Measurements from ENCODE around the gene CIBAR2. TPM values are rescaled to one million over a fixed set of nuclear protein-coding genes. Genes with fewer than 3 reads are reported as not detected.

CIBAR2 gene
- total RNA-seq, 2 donors from 2014 or later: not detected

GRCh38 chr16:85107532-85107931 is 4.7 kb downstream of the CIBAR2 start:
- Histone ChIP-seq H3K9me3 (no peaks in the 10 kb centered on the region), H3K36me3 (no peaks in the 10 kb centered on the region), H3K4me1 (replicated peaks) (no peaks in the 10 kb centered on the region), H3K27me3 (replicated peaks; ENCODE audit: insufficient read depth) (no peaks in the 10 kb centered on the region), H3K27ac (no peak overlapping the region), H3K4me3 (no peak overlapping the region)
- intact Hi-C loops (cut with DNase I): no loop called here
- 84% methylated on average over 11 of the region's 11 CpGs for WGBS
- DNase-seq (ENCODE audit: low spot score): no peak
- TF ChIP-seq POLR2AphosphoS5 (IDR thresholded peaks at IDR 0.05) (no peak), POLR2A (IDR thresholded peaks at IDR 0.05) (no peak), CTCF (IDR thresholded peaks at IDR 0.05) (no peak)

- TF ChIP-seq POLR2AphosphoS5 (IDR thresholded peaks at IDR 0.05): no peak
- TF ChIP-seq POLR2A (IDR thresholded peaks at IDR 0.05): no peak
- TF ChIP-seq CTCF (IDR thresholded peaks at IDR 0.05): no peak
- Histone ChIP-seq H3K36me3 (no peaks in the 10 kb centered on the region), H3K4me1 (replicated peaks) (no peaks in the 10 kb centered on the region), H3K4me3 (no peak overlapping the region), H3K27me3 (replicated peaks; ENCODE audit: insufficient read depth) (no peaks in the 10 kb centered on the region), H3K9me3 (no peaks in the 10 kb centered on the region), H3K27ac (no peak overlapping the region)
- no peak for DNase-seq (ENCODE audit: low spot score)
- intact Hi-C loops (cut with DNase I): no loop called here
- WGBS: 84% methylated on average over 9 of the region's 9 CpGs
Observed at GRCh38 chr16:85107083-85107482, 5.2 kb downstream of the CIBAR2 start.

- Histone ChIP-seq H3K27ac (no peak overlapping the region), H3K4me1 (replicated peaks) (no peaks in the 10 kb centered on the region), H3K36me3 (no peaks in the 10 kb centered on the region), H3K4me3 (no peak overlapping the region), H3K9me3 (no peaks in the 10 kb centered on the region), H3K27me3 (replicated peaks; ENCODE audit: insufficient read depth) (no peaks in the 10 kb centered on the region)
- TF ChIP-seq CTCF (IDR thresholded peaks at IDR 0.05) (no peak), POLR2A (IDR thresholded peaks at IDR 0.05) (no peak), POLR2AphosphoS5 (IDR thresholded peaks at IDR 0.05) (no peak)
- intact Hi-C loops (cut with DNase I): no loop called here
- 78% methylated on average over 5 of the region's 5 CpGs for WGBS
- no peak for DNase-seq (ENCODE audit: low spot score)
Observed at GRCh38 chr16:85105475-85105874, 6.8 kb downstream of the CIBAR2 start.

- H3K27me3 ChIP-seq (replicated peaks; ENCODE audit: insufficient read depth): no peaks in the 10 kb centered on the region
- DNase-seq (ENCODE audit: low spot score): no peak
- no peaks in the 10 kb centered on the region for H3K36me3 ChIP-seq
- intact Hi-C loops (cut with DNase I): no loop called here
- H3K9me3 ChIP-seq: no peaks in the 10 kb centered on the region
- H3K4me3 ChIP-seq: no peak overlapping the region
- TF ChIP-seq CTCF (IDR thresholded peaks at IDR 0.05) (no peak), POLR2AphosphoS5 (IDR thresholded peaks at IDR 0.05) (no peak), POLR2A (IDR thresholded peaks at IDR 0.05) (no peak)
- no peak overlapping the region for H3K27ac ChIP-seq
- no peaks in the 10 kb centered on the region for H3K4me1 ChIP-seq (replicated peaks)
- 82% methylated on average over 11 of the region's 11 CpGs for WGBS
Observed at GRCh38 chr16:85104821-85105391, 7.4 kb downstream of the CIBAR2 start.

- Histone ChIP-seq H3K36me3 (no peaks in the 10 kb centered on the region), H3K27ac (no peak overlapping the region), H3K4me1 (replicated peaks) (no peaks in the 10 kb centered on the region), H3K4me3 (no peak overlapping the region), H3K9me3 (no peaks in the 10 kb centered on the region), H3K27me3 (replicated peaks; ENCODE audit: insufficient read depth) (no peaks in the 10 kb centered on the region)
- intact Hi-C loops (cut with DNase I): no loop called here
- WGBS: 84% methylated on average over 12 of the region's 12 CpGs
- no peak for TF ChIP-seq CTCF (IDR thresholded peaks at IDR 0.05)
- TF ChIP-seq POLR2A (IDR thresholded peaks at IDR 0.05): no peak
- no peak for TF ChIP-seq POLR2AphosphoS5 (IDR thresholded peaks at IDR 0.05)
- DNase-seq (ENCODE audit: low spot score): no peak
Observed at GRCh38 chr16:85104147-85104546, 8.1 kb downstream of the CIBAR2 start.
